DOHH2 (cell line): Measurements from ENCODE around the gene GGT1.
"Not testable (repeated sequence)": the region's sequence is repeated elsewhere in the genome, so short reads cannot be mapped to it uniquely, and the experiment has no call there.

Source experiments
- H3F3A ChIP-seq: fragments of 200-600 bp; sonication (generic), shearing (Covaris generic); 2 replicates; pipeline ENCODE4 v1.6.0; 2016; ENCODE audit warnings: antibody characterized with exemption, mild to moderate bottlenecking; ENCODE audit not compliant: control insufficient read depth, insufficient read depth
- H3K27ac ChIP-seq: fragments of 200-600 bp; sonication (generic); 2 replicates; pipeline ENCODE4 v1.5.1; 2014; ENCODE audit warnings: low read depth, mild to moderate bottlenecking, low read length, moderate library complexity
- H3K27me3 ChIP-seq: fragments of 200-600 bp; sonication (generic); 2 replicates; pipeline ENCODE4 v1.6.1; 2014; ENCODE audit warnings: mild to moderate bottlenecking, low read length, mixed read lengths; ENCODE audit not compliant: control insufficient read depth
- H3K36me3 ChIP-seq: fragments of 200-600 bp; sonication (generic); 2 replicates; pipeline ENCODE4 v1.6.1; 2014; ENCODE audit warnings: mild to moderate bottlenecking, low read length, moderate library complexity, mixed read lengths; ENCODE audit not compliant: control insufficient read depth
- H3K4me1 ChIP-seq: fragments of 200-600 bp; sonication (generic); 2 replicates; pipeline ENCODE4 v1.6.1; 2014; ENCODE audit warnings: mild to moderate bottlenecking, low read length, mixed read lengths; ENCODE audit not compliant: control insufficient read depth
- H3K4me2 ChIP-seq: fragments of 200-600 bp; sonication (generic); 2 replicates; pipeline ENCODE4 v1.6.0; 2014; ENCODE audit warnings: mild to moderate bottlenecking, low read length, moderate library complexity
- H3K4me3 ChIP-seq: fragments of 200-600 bp; sonication (generic); 2 replicates; pipeline ENCODE4 v1.5.1; 2014; ENCODE audit warnings: mild to moderate bottlenecking, low read length, mixed read lengths
- H3K79me2 ChIP-seq: fragments of 200-600 bp; sonication (generic); 2 replicates; pipeline ENCODE4 v1.6.1; 2014; ENCODE audit warnings: mild to moderate bottlenecking, low read length, mixed read lengths; ENCODE audit not compliant: control insufficient read depth
- H3K9me2 ChIP-seq: fragments of 200-600 bp; sonication (generic); replicated peaks from 2 replicates; pipeline ENCODE4 v1.6.1; 2014; ENCODE audit warnings: mild to moderate bottlenecking, low read length, mixed read lengths; ENCODE audit not compliant: control insufficient read depth
- H3K9me3 ChIP-seq: fragments of 200-600 bp; sonication (generic); 2 replicates; pipeline ENCODE4 v1.6.1; 2014; ENCODE audit warnings: antibody characterized with exemption, low read length, mixed read lengths; ENCODE audit not compliant: control insufficient read depth, insufficient read depth
- H4K20me1 ChIP-seq: fragments of 200-600 bp; sonication (generic); 2 replicates; pipeline ENCODE4 v1.6.0; 2014; ENCODE audit warnings: low read depth, mild to moderate bottlenecking, antibody characterized with exemption, low read length, moderate library complexity; ENCODE audit not compliant: control insufficient read depth, insufficient read depth
- EZH2phosphoT487 ChIP-seq: fragments of 200-600 bp; sonication (generic); IDR thresholded peaks from 2 replicates; pipeline ENCODE4 v1.6.1; 2017; ENCODE audit warnings: borderline replicate concordance, mild to moderate bottlenecking, antibody characterized with exemption, low read length, moderate library complexity, mixed read lengths
- TF ChIP-seq, protein P1 (sequence below): fragments of 200-600 bp; sonication (generic); IDR thresholded peaks from one replicate; pipeline ENCODE4 v1.5.1; 2014; ENCODE audit warnings: antibody characterized with exemption, mild to moderate bottlenecking, low read depth, low read length; ENCODE audit not compliant: poor library complexity, severe bottlenecking

GGT1 gene

DNA sequence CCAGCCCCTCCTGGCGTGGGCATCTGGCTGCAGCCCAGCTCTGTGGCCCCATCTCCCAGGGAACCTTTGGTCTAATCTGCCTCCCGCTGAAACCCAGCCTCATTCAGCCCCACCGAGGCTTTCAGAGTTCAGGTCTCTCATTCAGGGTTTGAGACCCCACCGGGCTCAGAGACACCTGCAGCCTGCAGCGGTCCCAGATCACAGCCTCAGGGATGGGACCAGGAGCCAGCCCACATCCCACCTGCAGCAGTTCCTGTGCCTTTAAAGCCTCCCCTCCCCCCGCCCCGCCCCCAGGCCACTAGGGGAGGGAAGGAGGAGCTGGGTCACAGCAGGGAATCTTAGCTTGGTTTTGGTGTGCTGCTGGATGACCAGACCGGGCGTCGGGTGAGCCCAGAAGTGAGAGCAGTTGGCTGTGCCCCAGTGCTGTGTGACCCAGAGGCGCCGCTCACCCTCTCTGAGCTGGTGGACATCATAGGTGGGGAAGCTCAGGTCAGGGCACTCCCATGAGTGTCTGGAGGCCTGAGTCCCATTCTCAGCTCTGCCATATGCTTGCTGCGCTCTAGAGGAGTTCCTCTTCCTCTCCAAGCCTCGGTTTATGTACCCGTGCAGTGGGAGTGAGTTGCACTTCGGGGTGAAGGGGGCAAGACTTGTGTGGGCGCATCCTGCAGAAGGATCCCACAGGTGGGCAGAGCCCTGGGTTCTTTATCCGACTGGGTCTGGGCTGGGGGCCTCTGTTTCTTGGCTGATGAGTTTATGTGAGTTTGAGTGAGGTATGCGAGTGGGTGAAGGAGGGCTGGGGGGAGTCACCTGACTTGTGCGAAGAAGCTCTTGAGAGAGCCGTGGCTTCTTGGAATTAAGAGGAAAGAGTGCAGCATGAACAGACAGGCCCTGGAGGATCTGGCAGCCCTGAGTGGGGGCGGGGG, at the start of gene GGT1:
GGT1 (plus strand) TSS at position 347 of the 923 bp plus-strand sequence. CDS start 7,889 bp downstream, outside the sequence.
- not testable (repeated sequence) for H3F3A ChIP-seq, H3K9me3 ChIP-seq, H3K9me2 ChIP-seq, H3K27me3 ChIP-seq, H3K4me2 ChIP-seq, H3K4me3 ChIP-seq, H3K27ac ChIP-seq, H3K36me3 ChIP-seq, H3K79me2 ChIP-seq, H4K20me1 ChIP-seq
- H3K4me1 ChIP-seq: peaks cover 15% of the 10 kb centered on the region

DNA sequence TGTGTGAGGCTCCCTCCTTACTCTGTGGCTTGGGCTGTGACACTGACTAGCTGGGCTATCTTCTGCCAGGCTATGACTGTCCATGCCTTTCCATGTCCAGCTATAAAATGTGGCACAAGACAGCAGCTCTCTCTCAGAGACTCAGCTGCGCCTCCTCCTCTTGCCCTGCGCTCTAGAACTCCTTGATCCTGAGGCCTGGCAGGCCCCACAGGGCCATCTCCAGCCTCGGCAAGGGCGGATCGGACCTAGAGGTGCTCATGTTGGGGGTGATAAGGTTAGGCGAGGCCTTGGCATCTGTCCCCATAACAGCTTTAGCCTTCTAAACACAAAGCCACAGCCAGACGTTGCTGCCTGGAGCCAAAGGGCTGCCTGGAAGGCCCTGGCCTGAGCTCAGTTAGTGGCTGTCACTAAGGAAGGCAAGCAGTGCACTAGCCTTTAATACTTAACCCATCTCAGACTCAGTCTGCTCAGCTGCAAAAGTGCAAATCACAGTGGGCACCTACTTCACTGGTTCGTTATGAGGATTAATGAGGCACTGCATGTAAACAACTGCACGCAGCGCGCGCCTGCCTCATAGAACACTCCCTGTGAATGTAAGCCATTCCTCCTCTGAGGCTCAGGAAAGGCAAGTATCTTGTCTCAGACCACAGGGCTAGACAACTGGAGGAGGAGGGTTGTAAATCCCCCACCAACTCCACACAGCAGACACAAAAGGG, 49.2 kb upstream of the GGT1 start:
- H3K27ac ChIP-seq: peak overlapping the region; percentile 81
- H3K79me2 ChIP-seq: peaks cover 95% of the 10 kb centered on the region
- H4K20me1 ChIP-seq: peaks cover 27% of the 10 kb centered on the region
- H3K27me3 ChIP-seq: no peaks in the 10 kb centered on the region
- peaks cover 77% of the 10 kb centered on the region for H3K36me3 ChIP-seq
- peak overlapping the region; percentile 67 for H3K4me2 ChIP-seq
- peaks cover 5% of the 10 kb centered on the region for H3F3A ChIP-seq
- H3K9me2 ChIP-seq: no peaks in the 10 kb centered on the region
- H3K4me1 ChIP-seq: peaks cover 43% of the 10 kb centered on the region
- peak overlapping the region; percentile 77 for H3K4me3 ChIP-seq
- H3K9me3 ChIP-seq: no peaks in the 10 kb centered on the region
- TF ChIP-seq, protein P1, sequence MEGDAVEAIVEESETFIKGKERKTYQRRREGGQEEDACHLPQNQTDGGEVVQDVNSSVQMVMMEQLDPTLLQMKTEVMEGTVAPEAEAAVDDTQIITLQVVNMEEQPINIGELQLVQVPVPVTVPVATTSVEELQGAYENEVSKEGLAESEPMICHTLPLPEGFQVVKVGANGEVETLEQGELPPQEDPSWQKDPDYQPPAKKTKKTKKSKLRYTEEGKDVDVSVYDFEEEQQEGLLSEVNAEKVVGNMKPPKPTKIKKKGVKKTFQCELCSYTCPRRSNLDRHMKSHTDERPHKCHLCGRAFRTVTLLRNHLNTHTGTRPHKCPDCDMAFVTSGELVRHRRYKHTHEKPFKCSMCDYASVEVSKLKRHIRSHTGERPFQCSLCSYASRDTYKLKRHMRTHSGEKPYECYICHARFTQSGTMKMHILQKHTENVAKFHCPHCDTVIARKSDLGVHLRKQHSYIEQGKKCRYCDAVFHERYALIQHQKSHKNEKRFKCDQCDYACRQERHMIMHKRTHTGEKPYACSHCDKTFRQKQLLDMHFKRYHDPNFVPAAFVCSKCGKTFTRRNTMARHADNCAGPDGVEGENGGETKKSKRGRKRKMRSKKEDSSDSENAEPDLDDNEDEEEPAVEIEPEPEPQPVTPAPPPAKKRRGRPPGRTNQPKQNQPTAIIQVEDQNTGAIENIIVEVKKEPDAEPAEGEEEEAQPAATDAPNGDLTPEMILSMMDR: no peak
- no peak for TF ChIP-seq EZH2phosphoT487

- TF ChIP-seq EZH2phosphoT487: no peak
- TF ChIP-seq, protein P1: no peak
Measured at GRCh38 chr22:24554313-24555164, 48.5 kb upstream of the GGT1 start, which contains the start of gene GUCD1. TSS of gene GUCD1 (minus strand) at chr22:24555138. CDS start at chr22:24554991, 147 bp downstream.

More at GRCh38 chr22:24554313-24555164, 48.5 kb upstream of the GGT1 start, which contains the start of gene GUCD1:
- H3K4me3 ChIP-seq: peak within 1 kb of the TSS; percentile 92
- H3K4me1 ChIP-seq: peaks cover 51% of the 10 kb centered on the region
- H3K27ac ChIP-seq: peak within 1 kb of the TSS; percentile 87
- H3K27me3 ChIP-seq: no peaks in the 10 kb centered on the region
- peaks cover 77% of the 10 kb centered on the region for H3K36me3 ChIP-seq
- peaks cover 34% of the 10 kb centered on the region for H4K20me1 ChIP-seq
- peaks cover 5% of the 10 kb centered on the region for H3F3A ChIP-seq
- no peaks in the 10 kb centered on the region for H3K9me2 ChIP-seq
- H3K4me2 ChIP-seq: peak within 1 kb of the TSS; percentile 78
- H3K79me2 ChIP-seq: peaks cover 95% of the 10 kb centered on the region
- H3K9me3 ChIP-seq: no peaks in the 10 kb centered on the region
